ENCODE measurements around the gene AMMECR1L.
"Not testable (repeated sequence)": the region's sequence is repeated elsewhere in the genome, so short reads cannot be mapped to it uniquely, and the experiment has no call there.

GRCh38 chr2:127907733-127908400 lies 22.1 kb upstream of the AMMECR1L start:
- not testable (repeated sequence) for TF ChIP-seq CTCF (IDR thresholded peaks at IDR 0.05)
- peak; percentile 64 for TF ChIP-seq POLR2AphosphoS5 (IDR thresholded peaks at IDR 0.05)

Measured in prostate gland (tissue), 2 donors.